Lower leg skin (tissue), 3 donors: ENCODE results near the gene EML6.

Source experiments
- CTCF ChIP-seq, 3 donors: fragments of 450-650 bp; IDR thresholded peaks; one replicate each; pipeline ENCODE4 v1.5.1; 2016; ENCODE audit warnings: antibody characterized with exemption in 3 of 3, mild to moderate bottlenecking in 3 of 3, moderate library complexity in 2 of 3
- POLR2A ChIP-seq, 2 donors: fragments of 450-650 bp; IDR thresholded peaks; one replicate each; pipeline ENCODE4 v1.6.1; 2016 to 2017; ENCODE audit warnings: antibody characterized with exemption in 2 of 2, mild to moderate bottlenecking in 1 of 2, moderate library complexity in 1 of 2

GRCh38 chr2:54834721-54835120, 111.3 kb downstream of the EML6 start:
- no peak for TF ChIP-seq POLR2A (IDR thresholded peaks at IDR 0.05)
- TF ChIP-seq CTCF (IDR thresholded peaks at IDR 0.05) = no peak
